Measurements from ENCODE around the gene ACOXL. TPM values are rescaled to one million over a fixed set of nuclear protein-coding genes. Genes with fewer than 3 reads are reported as not detected.

Gene ACOXL
- total and polyA plus RNA-seq, 2 donors (not counting 3 experiments of a cell fraction or from before 2014, with no cell fraction given) = not detected

DNA sequence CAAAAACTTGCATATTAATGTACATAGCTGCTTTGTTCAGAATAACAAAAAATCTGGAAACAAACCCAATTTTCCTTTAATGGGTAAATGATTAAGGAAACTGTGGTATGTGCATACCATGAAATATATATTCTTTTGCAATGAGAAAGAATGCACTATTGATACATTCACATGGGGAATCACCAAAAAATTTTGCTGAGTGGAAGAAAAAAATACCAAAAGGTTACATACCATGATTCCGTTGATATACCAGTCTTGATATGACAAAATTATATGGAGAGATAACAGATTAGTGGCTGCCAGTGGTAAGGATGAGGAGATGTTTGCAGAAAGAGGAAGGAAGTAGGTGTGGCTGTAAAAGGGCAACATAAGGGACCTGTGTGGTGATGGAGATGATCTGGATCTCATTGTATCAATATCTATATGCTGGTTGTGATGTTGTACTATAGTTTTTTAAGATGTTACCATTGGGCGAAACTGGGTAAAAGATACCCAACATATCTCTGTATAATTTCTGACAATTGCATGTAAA, 333.8 kb downstream of the ACOXL start:
- FAIRE-seq (no peak), DNase-seq (ENCODE audit: low read depth, low spot score) (no peak)
- intact Hi-C loops (cut with micrococcal nuclease) (no loop called here), dilution Hi-C loops (cut with MboI; ENCODE audit: extremely low pct_ligation_motif_present, low sequenced_read_pairs) (no loop called here)
- H2AFZ ChIP-seq (ENCODE audit: low read depth, low read length) = no peak overlapping the region
- CTCF ChIA-PET = no interaction called here
- no TSS peak for BruUV-seq (replicated peaks)
- H3K9me3 ChIP-seq (replicated peaks; ENCODE audit: control insufficient read depth, insufficient read depth, low read length) = no peaks in the 10 kb centered on the region
- TF ChIP-seq, protein P1, sequence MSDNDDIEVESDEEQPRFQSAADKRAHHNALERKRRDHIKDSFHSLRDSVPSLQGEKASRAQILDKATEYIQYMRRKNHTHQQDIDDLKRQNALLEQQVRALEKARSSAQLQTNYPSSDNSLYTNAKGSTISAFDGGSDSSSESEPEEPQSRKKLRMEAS (IDR thresholded peaks at IDR 0.05; ENCODE audit: insufficient read depth, insufficient read length) = no peak
- TF ChIP-seq POLR2AphosphoS5 (IDR thresholded peaks at IDR 0.05; ENCODE audit: insufficient read depth, low read depth, low read length) (no peak), GATA2 (IDR thresholded peaks at IDR 0.05; ENCODE audit: insufficient read depth, insufficient read length, low read depth, low read length) (no peak), MYC (IDR thresholded peaks at IDR 0.05; ENCODE audit: low read depth, low read length) (no peak), FOS (IDR thresholded peaks at IDR 0.05; ENCODE audit: borderline replicate concordance, insufficient read depth, low read length) (no peak), JUN (IDR thresholded peaks at IDR 0.05; ENCODE audit: borderline replicate concordance, insufficient read depth, insufficient read length, low read depth) (no peak), EZH2 (IDR thresholded peaks at IDR 0.05; ENCODE audit: borderline replicate concordance, low read depth, low read length, severe bottlenecking) (no peak), POLR2A (IDR thresholded peaks at IDR 0.05; ENCODE audit: low read depth, low read length) (no peak)
- TF ChIP-seq, protein P2, sequence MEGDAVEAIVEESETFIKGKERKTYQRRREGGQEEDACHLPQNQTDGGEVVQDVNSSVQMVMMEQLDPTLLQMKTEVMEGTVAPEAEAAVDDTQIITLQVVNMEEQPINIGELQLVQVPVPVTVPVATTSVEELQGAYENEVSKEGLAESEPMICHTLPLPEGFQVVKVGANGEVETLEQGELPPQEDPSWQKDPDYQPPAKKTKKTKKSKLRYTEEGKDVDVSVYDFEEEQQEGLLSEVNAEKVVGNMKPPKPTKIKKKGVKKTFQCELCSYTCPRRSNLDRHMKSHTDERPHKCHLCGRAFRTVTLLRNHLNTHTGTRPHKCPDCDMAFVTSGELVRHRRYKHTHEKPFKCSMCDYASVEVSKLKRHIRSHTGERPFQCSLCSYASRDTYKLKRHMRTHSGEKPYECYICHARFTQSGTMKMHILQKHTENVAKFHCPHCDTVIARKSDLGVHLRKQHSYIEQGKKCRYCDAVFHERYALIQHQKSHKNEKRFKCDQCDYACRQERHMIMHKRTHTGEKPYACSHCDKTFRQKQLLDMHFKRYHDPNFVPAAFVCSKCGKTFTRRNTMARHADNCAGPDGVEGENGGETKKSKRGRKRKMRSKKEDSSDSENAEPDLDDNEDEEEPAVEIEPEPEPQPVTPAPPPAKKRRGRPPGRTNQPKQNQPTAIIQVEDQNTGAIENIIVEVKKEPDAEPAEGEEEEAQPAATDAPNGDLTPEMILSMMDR (IDR thresholded peaks at IDR 0.05; ENCODE audit: extremely low read depth in 1 of 2, insufficient read depth in 1 of 2, low read depth in 1 of 2, low read length in 2 of 2) = no peak
- H3K27me3 ChIP-seq (ENCODE audit: control insufficient read depth in 2 of 2, insufficient read depth in 2 of 2, low read length in 2 of 2) = peaks cover 0 to 5% of the 10 kb centered on the region in 2 experiments
- POLR2A ChIA-PET = no interaction called here
- peaks cover 5% of the 10 kb centered on the region for H3K4me1 ChIP-seq (ENCODE audit: control insufficient read depth, extremely low read depth, insufficient read depth, low read length)
- H3K9me1 ChIP-seq (replicated peaks; ENCODE audit: control insufficient read depth, extremely low read depth, insufficient read depth, low read length) = no peaks in the 10 kb centered on the region
- H3K79me2 ChIP-seq (ENCODE audit: control insufficient read depth, insufficient read depth, low read length) = no peaks in the 10 kb centered on the region
- H3K27ac ChIP-seq (ENCODE audit: insufficient read depth, low read depth, low read length) = no peak overlapping the region
- H3K36me3 ChIP-seq (ENCODE audit: control insufficient read depth in 2 of 2, extremely low read depth in 1 of 2, insufficient read depth in 2 of 2, low read length in 2 of 2) = no peaks in the 10 kb centered on the region
- H3K4me2 ChIP-seq (ENCODE audit: insufficient read depth, low read length) = no peak overlapping the region
- H4K20me1 ChIP-seq (replicated peaks; ENCODE audit: control insufficient read depth, extremely low read depth, insufficient read depth, low read length) = no peaks in the 10 kb centered on the region
- H3K4me3 ChIP-seq (replicated peaks in 1 of 3; ENCODE audit: insufficient read depth in 1 of 3, low read depth in 1 of 3, low read length in 3 of 3) = no peak overlapping the region
- H3K9ac ChIP-seq (replicated peaks; ENCODE audit: extremely low read depth, insufficient read depth, low read length) = no peak overlapping the region
